ENCODE results near the gene PLA2G2A.
"Not testable (repeated sequence)": the region's sequence is repeated elsewhere in the genome, so short reads cannot be mapped to it uniquely, and the experiment has no call there.

The PLA2G2A gene

DNA sequence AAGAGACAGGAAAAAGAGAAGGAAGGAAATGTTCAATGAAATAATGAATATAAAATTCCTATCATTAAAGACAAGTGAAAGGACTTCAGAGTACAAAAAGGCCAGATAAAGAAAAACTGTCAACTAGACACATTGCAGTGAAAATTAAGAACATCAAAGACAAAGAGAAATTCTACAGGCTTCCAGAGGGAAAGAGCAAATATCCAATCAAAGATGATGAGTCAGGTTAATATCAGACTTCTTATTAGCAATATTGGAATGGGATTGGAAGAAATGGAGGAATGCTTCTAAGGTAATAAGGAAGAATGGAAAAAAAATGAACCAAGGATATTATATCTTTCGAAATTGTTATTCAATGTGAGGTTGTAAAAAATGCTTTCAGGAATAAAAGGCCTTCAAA, 7.8 kb downstream of the PLA2G2A start:
- no peak for DNase-seq

DNA sequence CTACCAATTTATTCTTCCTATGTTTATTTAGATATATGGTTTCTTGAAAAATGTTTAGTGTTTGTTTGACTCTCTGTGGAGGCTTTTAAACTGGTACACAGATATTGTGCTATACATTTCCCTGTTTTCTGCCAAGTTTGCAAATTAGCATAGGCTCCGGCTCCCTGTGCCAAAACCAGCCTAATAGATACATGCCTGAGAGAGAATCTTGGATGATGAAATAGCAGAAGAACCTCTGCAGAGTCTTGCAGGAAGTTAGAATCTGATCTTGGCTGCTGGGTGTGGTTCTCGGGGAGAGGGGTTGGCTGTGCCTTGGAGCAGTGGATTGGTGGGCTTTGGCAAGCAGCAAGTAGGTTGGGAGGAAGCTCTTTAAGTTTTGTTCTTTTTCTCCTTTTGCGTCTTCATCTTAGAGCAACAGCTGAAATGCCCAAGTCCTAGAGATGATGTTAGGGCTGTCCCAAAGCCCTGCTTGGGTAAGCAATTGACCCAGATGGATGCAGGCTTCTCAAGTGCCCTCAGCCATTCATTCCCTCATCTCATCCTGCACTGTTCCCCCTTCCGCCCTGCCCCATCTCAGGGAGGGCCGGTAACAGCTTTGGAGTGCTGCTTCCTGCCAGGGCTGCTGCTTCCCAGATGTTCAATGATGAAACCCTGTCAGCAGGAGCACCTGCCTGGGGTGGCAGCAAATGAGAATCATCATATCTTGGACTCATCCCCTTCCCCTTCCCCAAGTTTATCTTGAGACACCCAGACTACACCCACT, 9.3 kb downstream of the PLA2G2A start:
- no peak for DNase-seq

DNA sequence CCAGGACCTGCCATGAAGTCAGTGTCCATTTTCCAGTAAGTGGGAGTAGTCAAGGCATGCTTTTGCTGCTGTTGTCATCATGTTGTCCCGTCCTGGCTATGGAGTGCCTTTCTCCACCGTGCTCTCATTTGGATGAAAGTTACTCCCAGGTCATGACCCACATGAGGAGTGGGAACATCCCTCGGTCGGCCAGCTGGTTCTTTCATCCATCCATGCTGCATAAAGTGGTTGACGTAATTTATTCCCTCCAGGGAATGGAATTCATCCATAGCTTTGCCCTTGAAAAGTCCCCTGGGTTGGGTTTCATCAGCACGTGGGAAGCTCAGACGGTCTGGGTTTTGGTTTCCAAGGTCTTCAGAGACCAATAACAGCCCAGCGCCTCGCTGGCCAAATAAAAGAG, 11.6 kb downstream of the PLA2G2A start:
- DNase-seq, result no peak

DNA sequence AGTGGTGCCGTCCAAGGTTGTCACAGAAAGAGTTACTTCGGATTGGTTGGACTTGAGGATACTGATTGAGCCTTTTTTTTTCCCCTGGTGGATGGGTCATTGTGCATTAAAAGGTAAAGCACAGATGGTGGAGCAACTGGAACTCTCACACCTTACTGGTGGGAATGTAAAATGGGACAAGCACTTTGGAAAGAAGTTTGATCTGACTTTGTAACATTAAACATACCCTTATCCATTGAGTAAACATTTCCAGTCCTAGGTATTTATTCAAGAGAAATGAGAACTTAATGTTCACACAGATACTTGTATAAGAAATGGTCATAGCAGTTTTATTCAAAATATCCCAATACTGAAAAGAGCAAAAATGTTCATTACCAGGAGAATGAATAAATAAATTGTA, 14.9 kb downstream of the PLA2G2A start:
- no peak for DNase-seq

DNA sequence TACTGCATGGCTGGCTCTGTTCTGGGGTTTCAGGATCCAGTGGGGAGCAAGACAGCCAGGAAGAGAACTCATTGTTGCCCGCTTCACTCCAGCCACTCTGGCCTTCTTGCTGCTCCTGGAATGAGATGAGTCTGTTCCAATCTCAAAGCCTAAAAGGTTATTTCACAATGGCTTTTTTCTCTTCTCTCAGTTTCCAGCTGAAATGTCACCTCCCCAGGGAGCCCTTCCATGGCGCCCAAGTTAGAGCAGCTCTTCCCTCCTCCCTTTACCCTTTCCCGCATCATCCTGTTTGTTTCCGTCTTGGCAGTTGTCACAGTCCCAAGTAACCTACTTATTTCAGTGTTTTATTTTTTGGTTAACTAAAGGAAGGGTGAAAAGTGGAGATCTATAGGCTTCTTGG, 15.8 kb downstream of the PLA2G2A start:
- DNase-seq, result no peak

DNA sequence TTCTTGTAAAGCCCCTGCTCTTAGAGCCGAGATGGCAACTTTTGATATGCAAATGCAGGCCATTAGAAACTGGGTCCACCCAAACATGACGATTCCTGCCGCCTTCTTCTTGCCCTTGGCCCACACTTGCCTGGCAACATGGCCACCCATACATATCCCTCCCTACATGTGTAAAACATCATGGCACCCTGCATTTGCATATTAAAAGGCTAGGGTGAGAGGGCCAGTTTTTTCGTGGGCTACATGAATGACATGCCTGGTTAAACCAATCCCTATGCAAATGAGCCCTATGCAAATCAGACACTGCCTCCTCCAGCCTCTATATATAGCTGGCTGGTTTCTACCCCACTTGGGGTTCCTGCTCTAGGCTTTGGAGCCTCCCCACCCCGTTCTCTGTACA, 18.8 kb downstream of the PLA2G2A start:
- no peak for DNase-seq

DNA sequence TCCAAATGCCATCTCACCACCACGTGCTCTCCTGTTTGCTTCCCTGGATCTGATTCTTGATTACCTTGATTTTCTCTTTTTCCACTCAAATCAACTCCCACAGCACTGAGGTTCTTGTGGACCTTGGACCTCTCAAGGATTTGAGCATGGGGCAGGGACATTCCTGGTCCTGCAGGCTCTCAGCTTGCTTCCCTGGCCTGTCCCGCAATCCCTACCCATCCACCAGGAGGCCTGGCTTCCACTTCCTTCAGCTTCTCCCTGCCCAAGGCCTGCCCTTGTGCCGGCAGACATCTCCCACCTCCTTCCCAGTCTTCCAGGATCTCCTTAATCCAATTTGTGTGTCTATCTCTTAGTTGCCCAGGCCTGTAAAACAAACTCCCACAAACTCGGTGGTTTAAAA, 21.6 kb downstream of the PLA2G2A start:
- no peak for DNase-seq

DNA sequence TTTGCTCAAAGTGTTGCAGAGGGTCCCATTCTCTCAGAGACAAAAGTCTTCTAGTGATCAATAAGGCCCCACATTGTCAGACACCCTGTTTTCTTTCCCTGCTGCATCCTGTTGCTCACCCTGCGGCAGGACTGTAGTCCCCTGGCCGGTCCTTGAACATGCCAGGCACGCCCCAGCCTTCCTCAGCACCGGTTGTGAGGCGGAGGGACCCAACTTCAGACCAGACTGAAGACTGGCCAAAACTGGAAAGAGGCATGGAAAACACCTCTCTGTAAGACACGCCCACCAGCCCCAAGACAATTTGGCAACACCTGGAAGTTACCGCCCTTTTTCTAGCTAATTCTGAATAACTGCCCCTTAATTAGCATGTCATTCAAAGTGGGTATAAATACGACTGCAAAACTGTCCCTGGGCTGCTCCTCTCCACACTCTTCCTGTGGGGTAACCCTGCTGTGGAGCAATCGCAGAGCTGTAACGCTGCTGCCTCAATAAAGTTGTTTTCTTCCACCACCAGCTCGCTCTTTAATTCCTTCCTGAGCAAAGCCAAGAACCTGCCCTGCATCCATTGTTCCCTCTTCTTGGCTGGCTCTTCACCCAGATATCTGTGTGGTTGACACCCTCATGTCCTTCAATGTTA, 23.8 kb downstream of the PLA2G2A start:
- no peak for DNase-seq

DNA sequence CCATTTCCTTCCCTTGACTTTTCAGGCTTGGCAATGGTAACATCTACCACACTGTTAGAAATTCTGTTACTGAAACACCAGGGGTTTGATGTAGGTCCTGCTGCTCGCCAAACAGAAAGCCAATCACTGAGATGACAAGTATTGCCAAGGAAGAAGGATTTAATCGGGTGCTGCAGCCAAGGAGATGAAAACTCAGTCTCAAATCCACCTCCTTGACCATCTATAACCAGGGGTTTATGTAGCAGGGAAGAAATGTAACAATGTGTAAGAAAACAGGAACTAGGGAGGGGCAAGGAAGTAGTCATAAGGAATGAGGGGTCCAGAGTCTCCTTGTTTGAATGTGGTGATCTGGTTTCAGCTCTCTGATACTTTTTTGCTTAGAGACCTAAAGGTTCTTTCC, 25.4 kb downstream of the PLA2G2A start:
- no peak for DNase-seq

DNA sequence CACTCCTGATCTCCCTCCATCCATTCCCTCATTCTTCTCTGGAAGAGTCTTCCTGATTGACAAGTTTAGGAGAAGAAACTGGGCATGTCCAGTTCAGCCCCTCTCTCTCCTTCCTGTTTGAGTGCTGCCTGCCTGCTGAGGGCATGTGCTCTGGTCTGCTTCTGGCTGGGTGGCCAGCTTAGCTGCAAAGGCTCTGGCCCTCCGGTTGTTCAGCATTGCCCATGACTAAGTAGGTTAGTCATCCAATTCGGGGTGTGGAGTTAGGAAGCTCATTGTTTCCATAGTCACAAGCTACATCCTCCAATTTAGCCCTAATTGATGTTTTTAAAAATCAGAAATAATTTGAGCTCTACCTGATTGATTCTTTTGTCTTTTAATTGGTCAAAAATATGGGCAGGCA, 30.4 kb downstream of the PLA2G2A start:
- no peak for DNase-seq

DNA sequence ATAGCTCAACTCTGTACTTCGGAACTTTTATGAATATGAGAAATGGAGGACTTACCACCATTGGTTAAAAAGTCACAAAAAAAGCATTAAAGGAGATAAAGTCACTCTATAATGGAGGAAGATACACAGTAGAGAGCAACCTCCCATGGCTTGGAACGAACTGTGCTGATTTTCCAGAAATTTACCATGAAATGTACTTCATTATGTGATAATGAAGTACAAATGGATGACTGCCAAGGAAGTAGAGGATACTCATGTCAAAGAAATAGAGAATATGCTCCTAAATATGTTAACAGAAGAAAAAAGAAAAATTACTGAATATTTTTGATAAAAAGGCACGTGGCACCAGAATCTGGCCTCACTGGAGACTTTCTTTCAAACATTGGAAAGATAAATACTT, 32.4 kb downstream of the PLA2G2A start:
- DNase-seq, result no peak

DNA sequence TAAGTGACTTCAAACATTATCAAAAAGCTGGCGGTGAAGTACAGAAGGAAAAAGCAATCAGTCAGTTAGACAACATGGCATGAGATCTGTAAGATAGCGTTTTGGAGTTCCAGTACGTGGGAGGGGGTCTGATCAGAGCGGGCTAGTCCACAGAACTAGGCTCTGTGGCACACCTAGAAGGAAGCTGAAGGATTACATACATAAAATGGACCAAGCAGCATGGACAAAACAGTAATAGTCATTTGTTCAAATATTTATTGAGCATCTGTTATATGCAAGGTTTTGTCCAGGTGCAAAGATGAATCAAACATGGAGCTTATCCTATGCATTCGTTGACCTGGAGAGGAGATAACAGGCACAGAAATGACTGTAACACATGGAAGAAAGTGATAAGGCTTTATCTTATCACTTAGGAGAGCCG, 33.1 kb downstream of the PLA2G2A start:
- DNase-seq, result no peak

DNA sequence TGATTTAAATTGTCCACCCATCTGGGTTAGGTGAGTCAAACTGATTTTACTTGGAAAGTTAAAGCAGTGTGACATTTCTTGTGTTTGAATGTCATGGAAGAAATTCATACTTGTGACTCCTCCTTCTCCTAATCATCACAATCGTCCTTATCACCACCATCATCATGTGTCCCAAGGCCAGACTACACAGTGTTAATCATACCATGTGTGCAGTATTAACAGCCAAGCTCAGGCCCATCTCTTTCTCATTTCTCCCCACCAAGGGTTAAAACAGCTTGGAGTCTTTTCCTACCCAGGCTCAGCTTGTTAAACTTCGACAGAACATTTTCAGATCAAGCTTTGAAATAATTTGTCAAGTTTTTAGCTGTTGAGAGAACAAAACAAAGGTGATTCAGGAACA, 33.5 kb downstream of the PLA2G2A start:
- DNase-seq, result no peak

DNA sequence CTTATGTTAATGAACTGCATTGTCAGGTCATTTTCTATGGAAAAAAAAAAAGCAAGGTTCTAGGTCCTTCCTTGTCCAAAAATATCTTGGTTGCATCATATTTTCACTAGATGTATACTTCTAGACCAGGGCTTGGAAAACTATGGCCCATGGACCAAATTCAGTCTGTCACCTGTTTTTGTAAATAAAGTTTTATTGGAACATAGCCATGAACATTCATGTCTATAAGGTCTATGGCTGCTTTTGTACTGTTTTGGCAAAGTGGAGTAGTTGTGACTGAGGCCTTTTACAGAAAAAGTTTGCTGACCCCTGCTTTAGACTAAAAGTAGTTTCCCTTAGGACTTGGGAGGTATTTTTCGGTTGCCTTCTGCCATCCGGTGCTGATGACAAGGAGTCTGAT, 36.8 kb downstream of the PLA2G2A start:
- no peak for DNase-seq

DNA sequence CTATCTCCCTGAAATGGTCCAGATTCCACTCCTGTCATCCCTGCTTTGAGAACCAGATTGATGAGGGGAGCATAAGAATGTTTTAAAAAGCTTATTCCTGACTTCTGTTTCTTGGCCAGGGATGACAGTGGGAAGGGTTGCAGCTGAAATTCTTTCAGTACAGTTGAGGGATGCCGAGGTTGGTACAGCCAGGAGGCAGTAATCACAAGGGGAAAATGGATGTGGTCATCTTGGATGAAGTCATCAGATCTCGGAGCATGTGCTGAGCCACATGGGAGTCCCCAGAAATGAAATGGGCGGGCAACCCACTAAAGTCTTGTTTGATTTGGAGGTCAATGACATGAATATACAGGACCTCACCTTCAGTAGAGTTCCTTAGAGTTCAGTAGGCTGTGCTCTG, 37.3 kb downstream of the PLA2G2A start:
- no peak for DNase-seq

DNA sequence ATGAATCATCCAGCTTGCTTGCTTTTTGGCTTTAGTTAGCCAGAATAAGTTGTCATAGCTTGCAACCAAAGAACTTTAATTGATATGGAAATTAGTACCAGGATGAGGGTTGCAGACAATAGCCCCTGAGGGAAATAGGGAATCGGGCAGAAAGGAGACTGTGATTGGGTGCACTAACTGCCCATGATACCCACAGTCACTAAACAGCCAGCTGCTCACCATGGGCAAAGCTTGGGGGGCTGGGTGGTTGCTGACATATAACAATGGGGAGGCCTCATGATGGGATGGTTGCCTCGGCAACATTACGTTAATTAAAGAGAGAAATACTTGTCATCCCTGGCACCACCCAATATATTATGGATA, 38.2 kb downstream of the PLA2G2A start:
- no peak for DNase-seq

DNA sequence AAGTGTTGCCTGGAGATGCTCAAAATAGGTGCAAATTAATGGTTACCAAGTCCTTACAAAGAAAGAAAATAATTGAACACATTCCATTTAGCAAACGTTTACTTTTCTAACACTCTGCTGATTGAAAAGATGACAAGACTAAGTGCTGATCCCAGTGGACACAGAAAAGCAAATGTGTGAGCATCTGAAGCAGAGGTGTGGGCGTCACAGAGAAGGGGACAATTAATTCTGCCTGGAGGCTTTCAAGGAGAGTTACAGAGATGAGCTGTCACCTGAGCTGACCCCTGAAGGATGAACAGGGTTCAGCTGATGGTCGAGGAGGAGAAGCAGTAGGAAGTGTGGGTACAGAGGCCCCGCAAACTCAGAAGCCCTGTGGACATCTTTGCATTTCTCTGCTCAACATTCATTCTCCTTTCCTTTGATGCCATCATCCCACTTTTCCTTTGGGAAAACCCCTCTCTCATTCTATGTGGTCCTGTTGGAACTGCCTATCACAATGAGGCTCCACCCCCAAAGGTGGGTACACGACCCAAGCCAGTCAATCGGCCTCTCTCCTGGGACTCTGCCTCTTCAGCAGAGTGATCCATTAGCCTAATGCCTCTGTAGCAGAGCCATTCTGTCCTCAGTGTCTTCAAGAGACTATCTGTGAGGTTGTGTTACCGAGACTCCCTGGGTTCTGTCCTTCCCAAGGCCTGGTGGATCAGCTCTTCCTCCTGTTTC, 38.8 kb downstream of the PLA2G2A start:
- DNase-seq, result no peak

DNA sequence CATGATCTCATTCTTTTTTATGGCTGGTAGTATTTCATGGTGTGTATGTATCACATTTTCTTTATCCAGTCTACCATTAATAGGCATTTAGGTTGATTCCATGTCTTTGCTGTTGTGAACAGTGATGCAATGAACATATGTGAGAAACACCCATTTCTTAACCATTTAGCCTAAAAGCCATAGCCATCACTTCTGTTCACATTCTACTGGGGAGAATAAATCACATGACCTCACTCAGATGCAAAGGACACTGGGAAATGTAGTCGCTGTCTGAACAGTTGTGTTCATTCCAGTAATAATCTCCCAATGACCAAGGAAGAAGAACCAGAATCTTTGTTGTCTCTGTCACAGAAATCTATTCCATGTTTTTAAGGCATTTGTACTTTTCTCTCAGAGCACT, 40.9 kb downstream of the PLA2G2A start:
- no peak for DNase-seq

DNA sequence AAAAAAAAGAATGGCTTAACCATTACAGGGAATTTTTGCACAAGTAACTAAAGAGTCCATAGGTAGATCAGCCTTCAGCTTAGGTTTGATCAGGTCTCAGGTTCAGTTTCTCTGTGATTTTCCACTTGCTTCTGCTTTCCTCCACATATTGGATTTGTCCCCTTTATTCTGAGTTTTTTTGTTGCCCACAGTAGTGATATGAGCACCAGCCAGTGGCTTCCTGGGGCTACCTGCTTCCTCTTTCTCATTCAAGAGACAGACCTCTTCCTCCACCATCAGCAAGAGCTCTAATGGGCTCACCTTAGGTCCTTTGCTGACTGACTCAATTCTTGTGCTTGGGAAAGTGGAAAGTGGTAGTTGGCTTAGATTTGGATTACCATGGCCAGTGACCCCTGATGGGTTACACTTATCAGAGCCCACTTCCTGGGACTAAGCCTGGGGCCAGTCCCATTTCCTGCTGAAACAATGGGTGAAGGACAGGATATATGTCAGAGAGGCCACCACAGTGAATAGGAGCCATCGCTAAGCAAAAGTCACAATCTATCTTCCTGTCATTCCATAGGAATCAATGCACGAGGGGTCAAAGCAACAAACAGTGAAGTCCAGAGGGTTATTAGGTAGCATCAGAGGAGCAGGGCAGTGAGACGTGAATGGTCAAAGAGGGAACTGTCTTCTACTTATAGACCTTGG, 43.2 kb downstream of the PLA2G2A start:
- no peak for DNase-seq

DNA sequence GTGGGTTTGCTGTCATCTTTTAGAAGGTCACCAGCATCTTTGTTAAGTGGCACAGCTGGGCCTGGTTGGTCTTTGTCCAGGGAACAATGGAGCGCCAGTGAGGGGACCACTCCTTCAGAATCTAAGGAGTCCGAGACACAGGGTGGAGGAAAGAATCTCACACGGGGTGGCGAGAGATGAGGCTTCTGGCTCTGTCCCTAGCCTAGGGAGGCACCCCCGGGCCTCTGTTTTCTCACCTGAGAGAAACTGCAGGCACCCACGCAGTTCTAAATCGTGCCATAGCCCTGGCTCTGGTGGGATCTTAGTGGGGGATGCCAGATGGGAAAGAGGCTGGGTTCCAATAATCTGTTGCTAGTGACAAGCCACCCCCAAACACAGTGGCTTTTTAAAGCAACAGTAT, 45.1 kb downstream of the PLA2G2A start:
- DNase-seq, result no peak

DNA sequence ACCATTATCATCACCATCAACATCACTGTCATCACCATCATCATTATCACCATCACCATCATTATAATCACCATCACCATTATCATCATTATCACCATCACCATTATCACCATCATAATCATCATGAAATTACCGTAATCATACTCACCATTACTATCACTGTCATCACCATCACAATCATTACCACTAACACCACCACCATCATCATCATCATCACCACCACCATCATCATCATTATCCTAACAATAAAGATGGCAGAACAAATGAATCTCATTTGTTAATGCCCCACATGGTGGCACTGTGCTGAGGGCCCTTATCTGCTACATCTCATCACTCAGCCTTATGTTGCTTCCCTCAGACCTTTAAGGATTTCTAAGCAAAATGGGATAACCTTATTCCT, 46.6 kb downstream of the PLA2G2A start:
- no peak for DNase-seq

DNA sequence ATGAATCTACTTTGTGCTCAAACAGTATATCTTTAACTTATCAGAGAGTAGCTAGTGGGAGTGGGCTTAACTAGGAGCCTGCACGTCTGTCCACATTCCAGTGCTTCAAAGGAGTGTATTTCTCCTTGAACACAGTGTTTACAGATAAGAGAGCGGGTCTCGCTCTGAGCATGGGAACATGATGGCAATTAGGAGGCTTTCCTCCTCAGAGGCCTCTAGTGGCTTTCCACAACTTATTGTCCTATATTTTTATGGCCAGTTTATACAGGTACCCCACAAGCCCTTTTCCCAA, 52.3 kb downstream of the PLA2G2A start:
- DNase-seq, result not testable (repeated sequence)

DNA sequence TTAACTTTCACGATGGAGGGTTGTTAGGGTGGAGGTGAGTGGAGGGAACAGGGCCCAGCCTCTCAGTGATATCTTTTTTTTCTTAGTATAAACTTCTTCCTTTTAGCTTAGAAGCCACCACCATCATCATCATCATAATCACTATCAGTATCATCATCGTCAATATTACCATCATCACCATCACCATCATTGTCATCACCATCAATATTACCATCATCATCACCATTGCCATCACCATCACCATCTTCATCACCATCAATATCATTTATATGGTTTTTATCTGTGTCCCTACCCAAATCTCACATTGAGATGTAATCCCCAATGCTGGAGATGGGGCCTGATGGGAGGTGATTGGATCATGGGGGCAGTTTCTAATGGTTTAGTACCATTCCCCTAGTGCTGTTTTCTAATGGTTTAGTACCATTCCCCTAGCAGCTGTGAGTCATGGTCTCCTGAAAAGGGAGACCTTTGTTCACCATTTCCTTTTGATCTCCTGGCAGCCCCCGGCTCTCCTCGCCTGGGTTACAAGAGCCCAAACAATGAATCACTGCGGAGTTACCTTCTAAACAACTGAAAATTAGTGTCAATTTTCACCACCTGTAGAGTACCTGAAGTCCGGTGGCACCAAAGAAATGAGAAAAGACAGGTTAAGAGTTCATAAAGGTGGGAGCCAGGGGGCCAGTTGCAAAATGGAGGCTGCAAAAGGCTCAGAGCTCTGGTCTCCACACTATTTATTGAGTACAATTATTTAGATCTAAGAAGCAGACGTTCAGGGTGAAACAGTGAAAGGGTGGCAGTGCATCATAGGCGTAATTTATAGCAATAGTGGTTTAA, 52.9 kb downstream of the PLA2G2A start:
- no peak for DNase-seq

Measured in stimulated activated CD4-positive, alpha-beta T cell treated with anti-CD3 and anti-CD28 coated beads, Interleukin-4, amount 100 ng/mL, for 4 hours (primary cell).